ENCODE data around the gene TM4SF5. TPM values are rescaled to one million over a fixed set of nuclear protein-coding genes. Genes with fewer than 3 reads are reported as not detected.

The TM4SF5 gene
- polyA plus RNA-seq, 1 donor: 44.0 TPM

- peak; percentile 61 to 87 for DNase-seq
- H3K9me3 ChIP-seq (ENCODE audit: control insufficient read depth, low read depth, low read length): peaks cover 2% of the 10 kb centered on the region
- no peaks in the 10 kb centered on the region for H3K36me3 ChIP-seq (ENCODE audit: control insufficient read depth, insufficient read depth, low read length)
- H3K27me3 ChIP-seq (ENCODE audit: control insufficient read depth, insufficient read depth, low read length): peaks cover 28% of the 10 kb centered on the region
- no CpG with 5 or more reads among the region's 62 CpGs for WGBS (ENCODE audit: insufficient coverage, low lambda C conversion rate)
- H3K4me3 ChIP-seq (ENCODE audit: low read length): peak within 1 kb of the TSS; percentile 89
- peak within 1 kb of the TSS; percentile 95 for H3K27ac ChIP-seq (ENCODE audit: low read length)
- H3K4me1 ChIP-seq (ENCODE audit: control insufficient read depth, insufficient read depth, low read length): peaks cover 37% of the 10 kb centered on the region
These were observed 17.4 kb downstream of the TM4SF5 start, which contains the start of gene GLTPD2 for GRCh38 chr17:4788807-4789700. Gene GLTPD2, plus strand, starts transcription at chr17:4788964. Its CDS starts 48 bp downstream, at chr17:4789012.

GRCh38 chr17:4789701-4789950 lies 17.9 kb downstream of the TM4SF5 start:
- Histone ChIP-seq H3K9me3 (ENCODE audit: control insufficient read depth, low read depth, low read length) (peaks cover 2% of the 10 kb centered on the region), H3K27me3 (ENCODE audit: control insufficient read depth, insufficient read depth, low read length) (peaks cover 23% of the 10 kb centered on the region), H3K4me1 (ENCODE audit: control insufficient read depth, insufficient read depth, low read length) (peaks cover 37% of the 10 kb centered on the region), H3K27ac (ENCODE audit: low read length) (peak overlapping the region; percentile 95), H3K4me3 (ENCODE audit: low read length) (peak overlapping the region; percentile 89), H3K36me3 (ENCODE audit: control insufficient read depth, insufficient read depth, low read length) (no peaks in the 10 kb centered on the region)
- WGBS (ENCODE audit: insufficient coverage, low lambda C conversion rate): no CpG with 5 or more reads among the region's 25 CpGs
- DNase-seq: no peak

- Histone ChIP-seq H3K4me1 (ENCODE audit: control insufficient read depth, insufficient read depth, low read length) (peaks cover 35% of the 10 kb centered on the region), H3K27me3 (ENCODE audit: control insufficient read depth, insufficient read depth, low read length) (peaks cover 19% of the 10 kb centered on the region), H3K27ac (ENCODE audit: low read length) (peak overlapping the region; percentile 95), H3K36me3 (ENCODE audit: control insufficient read depth, insufficient read depth, low read length) (no peaks in the 10 kb centered on the region), H3K9me3 (ENCODE audit: control insufficient read depth, low read depth, low read length) (peaks cover 2% of the 10 kb centered on the region), H3K4me3 (ENCODE audit: low read length) (peak overlapping the region; percentile 89)
- peak; percentile 84 to 93 for DNase-seq
- WGBS (ENCODE audit: insufficient coverage, low lambda C conversion rate): no CpG with 5 or more reads among the region's 91 CpGs
These were observed 18.4 kb downstream of the TM4SF5 start for GRCh38 chr17:4789951-4790704.

- H3K9me3 ChIP-seq (ENCODE audit: control insufficient read depth, low read depth, low read length): peaks cover 2% of the 10 kb centered on the region
- DNase-seq: no peak
- peaks cover 29% of the 10 kb centered on the region for H3K4me1 ChIP-seq (ENCODE audit: control insufficient read depth, insufficient read depth, low read length)
- H3K27ac ChIP-seq (ENCODE audit: low read length): peak overlapping the region; percentile 95
- H3K36me3 ChIP-seq (ENCODE audit: control insufficient read depth, insufficient read depth, low read length): no peaks in the 10 kb centered on the region
- WGBS (ENCODE audit: insufficient coverage, low lambda C conversion rate): no CpG with 5 or more reads among the region's 7 CpGs
- H3K4me3 ChIP-seq (ENCODE audit: low read length): peak overlapping the region; percentile 89
- H3K27me3 ChIP-seq (ENCODE audit: control insufficient read depth, insufficient read depth, low read length): peaks cover 13% of the 10 kb centered on the region
These were observed 19.0 kb downstream of the TM4SF5 start for GRCh38 chr17:4790705-4791088.

GRCh38 chr17:4795168-4795567 lies 23.5 kb downstream of the TM4SF5 start:
- no CpG with 5 or more reads among the region's 1 CpG for WGBS (ENCODE audit: insufficient coverage, low lambda C conversion rate)
- no peak overlapping the region for H3K4me3 ChIP-seq (ENCODE audit: low read length)
- no peak overlapping the region for H3K27ac ChIP-seq (ENCODE audit: low read length)
- peaks cover 19% of the 10 kb centered on the region for H3K36me3 ChIP-seq (ENCODE audit: control insufficient read depth, insufficient read depth, low read length)
- H3K4me1 ChIP-seq (ENCODE audit: control insufficient read depth, insufficient read depth, low read length): peaks cover 5% of the 10 kb centered on the region
- H3K27me3 ChIP-seq (ENCODE audit: control insufficient read depth, insufficient read depth, low read length): no peaks in the 10 kb centered on the region
- DNase-seq: no peak
- H3K9me3 ChIP-seq (ENCODE audit: control insufficient read depth, low read depth, low read length): no peaks in the 10 kb centered on the region

GRCh38 chr17:4796552-4796920 lies 24.9 kb downstream of the TM4SF5 start:
- H3K27me3 ChIP-seq (ENCODE audit: control insufficient read depth, insufficient read depth, low read length): no peaks in the 10 kb centered on the region
- H3K4me3 ChIP-seq (ENCODE audit: low read length): peak overlapping the region; percentile 94
- WGBS (ENCODE audit: insufficient coverage, low lambda C conversion rate): no CpG with 5 or more reads among the region's 7 CpGs
- H3K9me3 ChIP-seq (ENCODE audit: control insufficient read depth, low read depth, low read length): no peaks in the 10 kb centered on the region
- DNase-seq: no peak
- H3K36me3 ChIP-seq (ENCODE audit: control insufficient read depth, insufficient read depth, low read length): peaks cover 19% of the 10 kb centered on the region
- H3K27ac ChIP-seq (ENCODE audit: low read length): peak overlapping the region; percentile 54
- no peaks in the 10 kb centered on the region for H3K4me1 ChIP-seq (ENCODE audit: control insufficient read depth, insufficient read depth, low read length)

- Histone ChIP-seq H3K36me3 (ENCODE audit: control insufficient read depth, insufficient read depth, low read length) (peaks cover 19% of the 10 kb centered on the region), H3K4me3 (ENCODE audit: low read length) (no peak overlapping the region), H3K27ac (ENCODE audit: low read length) (no peak overlapping the region), H3K4me1 (ENCODE audit: control insufficient read depth, insufficient read depth, low read length) (no peaks in the 10 kb centered on the region), H3K27me3 (ENCODE audit: control insufficient read depth, insufficient read depth, low read length) (no peaks in the 10 kb centered on the region), H3K9me3 (ENCODE audit: control insufficient read depth, low read depth, low read length) (no peaks in the 10 kb centered on the region)
- no peak for DNase-seq
- no CpG with 5 or more reads among the region's 10 CpGs for WGBS (ENCODE audit: insufficient coverage, low lambda C conversion rate)
These were observed 28.9 kb downstream of the TM4SF5 start for GRCh38 chr17:4800462-4801196.

GRCh38 chr17:4802228-4802627 lies 30.5 kb downstream of the TM4SF5 start, which contains the start of gene C17orf114:
Gene C17orf114, minus strand, starts transcription at chr17:4802328.
- no peak within 1 kb of the TSS for H3K27ac ChIP-seq (ENCODE audit: low read length)
- H3K4me1 ChIP-seq (ENCODE audit: control insufficient read depth, insufficient read depth, low read length): no peaks in the 10 kb centered on the region
- peaks cover 19% of the 10 kb centered on the region for H3K36me3 ChIP-seq (ENCODE audit: control insufficient read depth, insufficient read depth, low read length)
- WGBS (ENCODE audit: insufficient coverage, low lambda C conversion rate): no CpG with 5 or more reads among the region's 9 CpGs
- DNase-seq: no peak
- no peaks in the 10 kb centered on the region for H3K9me3 ChIP-seq (ENCODE audit: control insufficient read depth, low read depth, low read length)
- no peak within 1 kb of the TSS for H3K4me3 ChIP-seq (ENCODE audit: low read length)
- H3K27me3 ChIP-seq (ENCODE audit: control insufficient read depth, insufficient read depth, low read length): no peaks in the 10 kb centered on the region

GRCh38 chr17:4806456-4806776 lies 34.7 kb downstream of the TM4SF5 start:
- Histone ChIP-seq H3K27ac (ENCODE audit: low read length) (no peak overlapping the region), H3K4me3 (ENCODE audit: low read length) (peak overlapping the region; percentile 57), H3K36me3 (ENCODE audit: control insufficient read depth, insufficient read depth, low read length) (peaks cover 9% of the 10 kb centered on the region), H3K4me1 (ENCODE audit: control insufficient read depth, insufficient read depth, low read length) (no peaks in the 10 kb centered on the region), H3K9me3 (ENCODE audit: control insufficient read depth, low read depth, low read length) (no peaks in the 10 kb centered on the region), H3K27me3 (ENCODE audit: control insufficient read depth, insufficient read depth, low read length) (no peaks in the 10 kb centered on the region)
- DNase-seq: no peak
- 0% methylated on average over 1 of the region's 16 CpGs for WGBS (ENCODE audit: insufficient coverage, low lambda C conversion rate)

Measured in large intestine (tissue), 3 donors.